Measurements from ENCODE around the gene FGF18. TPM values are rescaled to one million over a fixed set of nuclear protein-coding genes. Genes with fewer than 3 reads are reported as not detected.

The FGF18 gene
- total RNA-seq, 1 donor from 2014 or later: 0.13 TPM

DNA sequence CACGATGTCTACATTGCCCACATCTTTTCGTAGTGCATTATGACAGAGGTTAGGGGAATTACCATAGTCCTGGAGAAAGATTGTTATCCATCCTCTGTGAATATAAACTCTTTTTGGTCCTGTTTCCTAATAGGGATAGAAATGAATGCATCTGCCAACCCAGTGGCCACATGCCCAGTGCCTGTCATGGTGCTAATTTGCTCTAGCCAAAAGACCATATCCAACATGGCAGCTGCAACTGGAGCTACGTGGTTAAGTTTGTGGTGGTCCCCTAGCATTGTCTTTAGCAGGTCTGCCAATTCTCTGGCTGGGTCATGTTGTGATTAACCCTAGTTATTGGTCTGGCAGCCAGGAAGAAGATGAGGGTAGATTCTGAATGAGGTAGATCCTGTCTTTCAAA is 87.5 kb downstream of the FGF18 start:
- Mint-ChIP-seq H3K27me3 (ENCODE audit: unreplicated experiment) (no peaks in the 10 kb centered on the region), H3K36me3 (ENCODE audit: low read depth, unreplicated experiment) (peaks cover 4% of the 10 kb centered on the region), H3K27ac (ENCODE audit: unreplicated experiment) (no peak overlapping the region), H3K4me3 (ENCODE audit: unreplicated experiment) (no peak overlapping the region), H3K4me1 (ENCODE audit: unreplicated experiment) (peaks cover 8% of the 10 kb centered on the region), H3K9me3 (ENCODE audit: unreplicated experiment) (no peaks in the 10 kb centered on the region)
- TF ChIP-seq, protein P1, sequence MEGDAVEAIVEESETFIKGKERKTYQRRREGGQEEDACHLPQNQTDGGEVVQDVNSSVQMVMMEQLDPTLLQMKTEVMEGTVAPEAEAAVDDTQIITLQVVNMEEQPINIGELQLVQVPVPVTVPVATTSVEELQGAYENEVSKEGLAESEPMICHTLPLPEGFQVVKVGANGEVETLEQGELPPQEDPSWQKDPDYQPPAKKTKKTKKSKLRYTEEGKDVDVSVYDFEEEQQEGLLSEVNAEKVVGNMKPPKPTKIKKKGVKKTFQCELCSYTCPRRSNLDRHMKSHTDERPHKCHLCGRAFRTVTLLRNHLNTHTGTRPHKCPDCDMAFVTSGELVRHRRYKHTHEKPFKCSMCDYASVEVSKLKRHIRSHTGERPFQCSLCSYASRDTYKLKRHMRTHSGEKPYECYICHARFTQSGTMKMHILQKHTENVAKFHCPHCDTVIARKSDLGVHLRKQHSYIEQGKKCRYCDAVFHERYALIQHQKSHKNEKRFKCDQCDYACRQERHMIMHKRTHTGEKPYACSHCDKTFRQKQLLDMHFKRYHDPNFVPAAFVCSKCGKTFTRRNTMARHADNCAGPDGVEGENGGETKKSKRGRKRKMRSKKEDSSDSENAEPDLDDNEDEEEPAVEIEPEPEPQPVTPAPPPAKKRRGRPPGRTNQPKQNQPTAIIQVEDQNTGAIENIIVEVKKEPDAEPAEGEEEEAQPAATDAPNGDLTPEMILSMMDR (IDR thresholded peaks at IDR 0.05; ENCODE audit: unreplicated experiment): no peak
- no peak for DNase-seq (ENCODE audit: low spot score)

Small RNAs within 50 kb of the gene (microRNA-seq; reads per million reads assigned to microRNA genes)
- gene MIR3912 (ENCODE audit: unreplicated experiment): 0.97 reads per million, percentile 10 among the genes with 10 or more reads in this experiment

Other genes with a start within 250 kb of the FGF18 start
- 0.23 TPM for gene TLX3, start 110.4 kb upstream of the FGF18 start, total RNA-seq (ENCODE audit: unreplicated experiment)
- gene NPM1, start 31.8 kb upstream of the FGF18 start, total RNA-seq (ENCODE audit: unreplicated experiment): 1,016 TPM

Data from endothelial cell (in vitro differentiated cells).